SIG-M5 treated with dmso at 0.1 percent for 504 hours (cell line): Measurements from ENCODE around the gene SFMBT1.
A peak's percentile ranks its signal among the peaks of the same experiment; 100 is the strongest.

ENCODE experiments used
- DNase-seq: peaks from one replicate; lab custom pipeline; 2025; ENCODE audit not compliant: unreplicated experiment; lab: John Stamatoyannopoulos, UW

Gene SFMBT1, protein sequence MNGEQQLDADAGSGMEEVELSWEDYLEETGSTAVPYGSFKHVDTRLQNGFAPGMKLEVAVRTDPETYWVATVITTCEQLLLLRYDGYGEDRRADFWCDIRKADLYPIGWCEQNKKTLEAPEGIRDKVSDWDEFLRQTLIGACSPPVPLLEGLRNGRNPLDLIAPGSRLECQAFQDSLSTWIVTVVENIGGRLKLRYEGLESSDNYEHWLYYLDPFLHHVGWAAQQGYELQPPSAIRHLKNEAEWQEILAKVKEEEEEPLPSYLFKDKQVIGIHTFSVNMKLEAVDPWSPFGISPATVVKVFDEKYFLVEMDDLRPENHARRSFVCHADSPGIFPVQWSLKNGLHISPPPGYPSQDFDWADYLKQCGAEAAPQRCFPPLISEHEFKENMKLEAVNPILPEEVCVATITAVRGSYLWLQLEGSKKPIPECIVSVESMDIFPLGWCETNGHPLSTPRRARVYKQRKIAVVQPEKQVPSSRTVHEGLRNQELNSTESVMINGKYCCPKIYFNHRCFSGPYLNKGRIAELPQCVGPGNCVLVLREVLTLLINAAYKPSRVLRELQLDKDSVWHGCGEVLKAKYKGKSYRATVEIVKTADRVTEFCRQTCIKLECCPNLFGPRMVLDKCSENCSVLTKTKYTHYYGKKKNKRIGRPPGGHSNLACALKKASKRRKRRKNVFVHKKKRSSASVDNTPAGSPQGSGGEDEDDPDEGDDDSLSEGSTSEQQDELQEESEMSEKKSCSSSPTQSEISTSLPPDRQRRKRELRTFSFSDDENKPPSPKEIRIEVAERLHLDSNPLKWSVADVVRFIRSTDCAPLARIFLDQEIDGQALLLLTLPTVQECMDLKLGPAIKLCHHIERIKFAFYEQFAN

DNA sequence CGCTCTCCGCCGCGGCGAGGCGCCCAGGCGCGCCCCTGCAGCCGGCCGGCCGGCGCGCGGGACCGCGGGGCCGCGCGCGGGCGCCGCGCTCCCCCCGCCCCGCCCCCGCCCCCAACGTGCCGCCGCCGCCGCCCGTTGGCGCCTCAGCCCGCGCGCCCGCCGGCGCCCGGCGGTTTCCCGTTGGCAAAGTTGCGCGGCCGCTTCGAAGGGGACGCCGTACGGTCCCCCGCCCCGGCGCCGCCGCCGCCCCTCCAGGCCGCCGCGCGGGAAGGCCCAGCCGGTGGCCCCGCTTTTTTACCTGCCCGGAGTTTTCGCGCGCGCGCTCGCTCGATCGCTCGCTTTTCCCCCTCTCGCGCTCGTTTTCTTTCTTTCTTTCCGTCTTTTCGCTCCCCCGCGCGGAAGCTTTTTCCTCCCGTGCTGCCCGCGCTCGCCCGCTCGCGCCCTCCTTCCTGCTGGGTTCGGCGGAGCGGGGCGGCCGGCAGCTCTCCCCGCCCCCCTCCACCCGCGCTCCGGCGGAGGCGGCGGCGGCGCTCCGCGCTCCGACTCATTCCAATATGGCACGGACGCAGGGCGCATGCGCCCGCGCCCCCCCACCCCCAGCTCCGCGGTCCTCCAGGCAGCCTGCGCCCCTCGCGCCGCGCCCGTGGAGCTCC lies at the start of gene SFMBT1:
Gene SFMBT1 (minus strand): TSS at position 556 of the 653 bp plus-strand sequence. CDS start 76,945 bp downstream, outside the sequence.
- DNase-seq: peak; percentile 20

DNA sequence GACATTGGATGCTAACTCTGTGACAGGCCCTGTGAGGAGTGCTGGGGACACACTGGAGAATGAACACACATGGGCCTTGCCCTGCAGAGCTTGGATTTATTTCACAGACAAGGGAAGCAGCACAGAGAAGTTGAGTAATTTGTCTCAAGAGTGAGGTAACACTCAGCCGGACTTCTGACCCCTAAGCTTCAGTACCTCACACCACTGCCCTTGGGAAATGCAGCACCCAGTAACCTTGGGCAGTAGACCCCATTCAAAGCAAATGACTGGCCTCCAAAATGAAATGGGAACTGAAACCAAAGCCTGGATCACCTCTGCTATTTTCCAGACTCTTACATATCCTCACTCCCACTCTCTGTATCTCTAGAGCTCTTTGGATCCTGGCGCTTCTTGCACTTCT lies 47.1 kb upstream of the SFMBT1 start:
- DNase-seq: peak; percentile 13

DNA sequence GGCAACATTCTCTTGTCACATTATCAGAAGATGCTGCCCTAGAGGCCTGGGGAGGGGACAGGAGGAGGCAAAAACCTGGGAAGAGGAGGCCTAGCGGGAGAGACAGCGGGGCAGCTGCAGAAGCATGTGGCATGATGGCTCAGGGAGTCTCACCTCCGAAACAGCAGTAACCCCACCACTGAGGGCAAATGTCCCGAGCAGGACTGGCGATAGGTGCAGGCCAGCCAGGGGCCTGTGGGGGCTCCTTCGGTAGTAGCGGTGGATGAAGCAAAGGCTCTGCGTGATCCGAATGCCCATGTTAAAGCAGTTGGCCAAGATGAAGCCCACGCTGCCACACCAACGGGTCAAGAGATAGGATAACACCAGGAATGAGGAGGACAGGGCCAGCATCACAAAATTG lies 46.3 kb upstream of the SFMBT1 start:
- DNase-seq: no peak

DNA sequence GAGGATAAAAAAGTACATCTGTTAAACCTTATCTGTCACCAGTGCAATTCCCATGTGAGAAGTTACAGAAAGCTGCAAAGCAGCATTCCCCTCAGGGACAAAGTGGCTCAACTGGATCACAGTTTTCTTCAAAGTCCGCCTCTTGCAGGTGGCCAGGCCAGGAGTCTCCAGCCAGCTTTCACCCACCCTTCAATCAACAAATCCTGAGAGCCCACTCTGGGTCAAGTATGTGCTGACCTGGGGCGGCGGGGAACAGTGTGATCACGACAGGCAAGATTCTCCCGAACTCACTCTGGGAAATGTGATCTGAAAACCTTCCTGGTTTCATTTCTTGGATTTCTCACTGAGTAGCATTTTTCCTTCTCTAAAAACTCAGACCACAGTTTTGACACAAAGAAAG lies 45.1 kb upstream of the SFMBT1 start:
- no peak for DNase-seq

DNA sequence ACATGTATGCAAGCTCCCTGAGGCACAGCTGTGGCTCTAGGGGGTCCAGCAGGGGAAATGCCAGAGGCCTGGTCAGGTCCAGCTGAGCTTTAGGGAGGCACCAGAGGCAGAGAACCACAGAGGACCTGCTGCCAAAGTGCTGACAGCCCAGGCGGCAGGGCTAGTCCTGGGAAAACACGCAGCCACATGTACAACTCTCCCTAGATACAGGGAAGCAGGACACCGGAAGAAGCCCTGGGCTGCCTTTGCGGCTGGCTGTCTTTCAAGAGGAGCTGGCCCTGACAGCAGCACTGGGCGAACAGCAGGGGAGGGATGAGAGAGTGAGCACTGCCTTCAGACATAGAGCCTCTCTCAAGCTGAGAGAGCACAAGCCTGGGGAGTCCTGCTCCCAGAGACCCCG lies 43.6 kb upstream of the SFMBT1 start:
- no peak for DNase-seq

DNA sequence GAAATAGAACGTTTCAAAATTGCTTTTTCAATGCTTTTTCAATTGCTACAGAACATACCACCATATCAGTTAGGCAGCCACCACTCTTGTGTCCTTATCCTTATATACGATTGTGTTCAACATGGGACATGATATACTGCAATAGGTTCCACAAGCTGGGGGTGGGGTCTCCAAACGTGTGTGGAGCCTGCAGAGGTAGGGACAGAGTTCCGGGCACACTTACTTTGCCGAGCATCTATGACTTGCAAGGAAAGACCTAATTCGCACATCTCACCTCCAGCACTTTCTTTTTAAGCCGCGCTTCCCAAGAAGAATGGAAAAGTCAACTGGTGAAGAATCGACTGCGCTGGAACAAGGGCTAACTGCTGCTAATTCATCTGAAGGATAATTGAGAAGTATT lies 39.6 kb upstream of the SFMBT1 start:
- DNase-seq: no peak

DNA sequence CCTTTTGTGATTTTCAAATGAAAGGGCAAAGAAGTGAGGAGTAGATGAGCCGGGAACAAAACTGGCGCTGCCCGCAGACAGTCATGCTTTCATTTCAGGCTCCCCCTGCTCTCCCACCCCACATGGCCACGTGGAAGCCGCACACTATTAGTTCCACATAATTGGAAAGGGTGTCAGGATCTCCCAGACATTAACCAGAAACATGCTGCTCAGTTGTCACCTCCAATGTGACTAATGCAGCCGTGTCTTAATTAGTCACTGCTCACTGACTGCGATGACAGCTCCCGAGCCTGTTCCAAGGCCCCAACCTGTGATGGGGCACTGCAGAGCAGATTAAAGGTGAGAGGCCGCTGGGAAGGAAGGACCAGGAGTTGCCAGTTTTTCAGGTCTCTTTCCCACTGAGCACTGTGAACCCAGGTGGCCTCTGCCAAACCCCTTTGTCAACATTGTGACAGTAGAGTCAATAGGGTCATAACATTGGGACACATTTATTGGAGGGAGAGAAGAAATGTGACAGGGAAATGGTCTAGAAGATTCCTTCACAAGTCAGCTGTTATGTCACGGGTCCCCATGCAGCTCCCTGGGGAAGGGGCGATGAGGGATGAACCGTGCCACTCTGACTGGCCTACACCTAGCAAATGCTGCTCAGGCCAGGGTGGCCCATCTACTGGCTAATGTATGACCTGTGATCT lies 38.6 kb upstream of the SFMBT1 start:
- DNase-seq: no peak

DNA sequence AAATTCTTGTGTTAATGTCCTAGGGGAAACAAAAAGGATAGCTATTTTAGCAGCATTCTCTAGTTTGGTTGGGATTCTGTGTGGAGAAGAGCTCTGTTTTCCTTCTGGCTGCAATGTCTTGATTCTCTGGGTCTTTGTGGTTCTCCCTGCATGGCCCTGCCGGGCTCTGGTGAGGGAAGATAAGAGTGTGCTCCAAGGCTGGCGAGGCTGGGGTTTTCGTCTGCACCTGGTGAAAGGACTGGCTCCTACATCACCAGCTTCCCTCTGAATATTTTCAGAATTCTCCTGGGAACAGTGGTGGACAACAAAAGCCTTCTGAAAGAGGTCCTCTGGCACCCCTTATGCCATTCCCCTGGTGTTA lies 38.1 kb upstream of the SFMBT1 start:
- DNase-seq: no peak

DNA sequence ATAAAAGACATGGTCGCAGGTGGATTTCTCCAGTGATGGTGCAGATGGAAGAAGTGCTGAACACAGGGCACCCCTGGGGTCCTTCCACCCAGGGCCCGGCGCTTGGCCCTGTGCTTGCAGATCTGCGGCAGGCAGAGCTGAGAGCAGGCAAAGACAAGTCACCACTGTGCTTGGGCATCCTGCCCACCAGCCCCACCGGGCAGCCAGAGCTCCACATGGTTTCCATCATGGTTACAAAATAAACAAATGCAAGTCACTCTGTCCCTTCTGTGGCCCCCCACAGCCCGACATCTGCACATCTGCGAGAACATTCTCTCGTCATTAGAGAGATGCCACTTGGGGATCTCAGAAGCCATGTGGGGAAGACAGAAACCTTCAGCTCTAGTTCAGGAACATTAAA lies 37.6 kb upstream of the SFMBT1 start:
- DNase-seq: no peak

DNA sequence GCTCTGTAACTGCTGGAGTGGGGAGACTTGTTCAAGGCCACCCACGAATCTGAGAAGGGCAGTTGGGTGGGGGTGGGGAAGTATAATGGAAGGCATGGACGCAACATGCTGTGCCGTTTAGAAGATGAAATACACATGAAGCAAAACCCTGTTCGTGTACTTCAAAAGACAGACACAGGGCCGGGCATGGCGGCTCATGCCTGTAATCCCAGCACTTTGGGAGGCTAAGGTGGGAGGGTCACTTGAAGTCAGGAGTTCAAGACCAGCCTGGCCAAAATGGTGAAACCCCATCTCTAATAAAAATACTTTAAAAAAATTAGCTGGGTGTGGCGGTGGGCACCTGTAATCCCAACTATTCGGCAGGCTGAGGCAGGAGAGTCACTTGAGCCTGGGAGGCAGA lies 36.9 kb upstream of the SFMBT1 start:
- no peak for DNase-seq

DNA sequence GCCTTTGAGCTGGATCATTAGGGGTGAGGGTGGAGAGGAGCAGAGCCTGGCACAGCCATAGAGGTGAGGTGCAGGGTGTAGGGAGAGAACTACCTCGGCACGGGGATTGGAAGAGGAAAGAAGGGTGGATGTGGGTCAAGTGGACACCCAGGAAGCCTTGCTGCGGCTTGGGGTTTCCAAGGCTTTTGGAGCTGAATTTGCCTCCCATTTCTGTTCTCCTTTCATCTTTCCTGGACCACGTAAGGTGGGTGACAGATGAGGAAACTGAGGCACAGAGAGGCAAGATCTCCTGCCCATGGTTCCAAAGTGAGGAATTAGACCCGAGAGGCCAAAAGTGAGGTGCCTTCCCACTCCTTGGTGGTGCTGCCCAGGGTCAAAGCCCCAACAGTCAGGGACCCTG lies 35.4 kb upstream of the SFMBT1 start:
- DNase-seq: no peak

DNA sequence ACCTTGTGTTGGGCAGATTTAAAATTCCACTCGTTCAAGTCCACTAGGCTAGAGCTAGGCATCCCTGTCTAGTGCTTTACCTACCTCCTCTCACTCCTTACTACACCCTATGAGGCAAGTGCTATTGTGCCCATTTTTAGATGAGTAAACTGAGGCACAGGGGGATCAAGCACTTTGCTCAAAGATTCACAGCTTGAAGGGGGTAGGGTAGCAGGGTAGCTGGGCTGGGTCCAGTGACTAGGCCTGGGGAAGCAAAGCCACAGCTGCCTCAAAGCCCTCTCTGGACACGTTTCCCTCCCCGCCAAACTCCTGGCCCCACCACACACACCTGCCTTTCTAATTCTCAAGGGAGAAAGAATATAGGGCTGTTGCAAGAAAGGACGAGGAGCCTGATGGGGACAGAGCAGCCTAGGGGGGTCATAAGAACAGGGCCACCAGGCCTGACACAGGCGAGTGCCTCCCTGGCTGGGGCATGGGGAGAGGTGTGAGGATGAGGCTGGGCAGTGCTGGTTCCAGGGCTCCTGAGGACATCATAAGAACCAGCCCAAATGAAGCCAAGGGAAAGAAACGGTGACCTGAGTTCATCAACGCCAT lies 34.8 kb upstream of the SFMBT1 start:
- DNase-seq: no peak

DNA sequence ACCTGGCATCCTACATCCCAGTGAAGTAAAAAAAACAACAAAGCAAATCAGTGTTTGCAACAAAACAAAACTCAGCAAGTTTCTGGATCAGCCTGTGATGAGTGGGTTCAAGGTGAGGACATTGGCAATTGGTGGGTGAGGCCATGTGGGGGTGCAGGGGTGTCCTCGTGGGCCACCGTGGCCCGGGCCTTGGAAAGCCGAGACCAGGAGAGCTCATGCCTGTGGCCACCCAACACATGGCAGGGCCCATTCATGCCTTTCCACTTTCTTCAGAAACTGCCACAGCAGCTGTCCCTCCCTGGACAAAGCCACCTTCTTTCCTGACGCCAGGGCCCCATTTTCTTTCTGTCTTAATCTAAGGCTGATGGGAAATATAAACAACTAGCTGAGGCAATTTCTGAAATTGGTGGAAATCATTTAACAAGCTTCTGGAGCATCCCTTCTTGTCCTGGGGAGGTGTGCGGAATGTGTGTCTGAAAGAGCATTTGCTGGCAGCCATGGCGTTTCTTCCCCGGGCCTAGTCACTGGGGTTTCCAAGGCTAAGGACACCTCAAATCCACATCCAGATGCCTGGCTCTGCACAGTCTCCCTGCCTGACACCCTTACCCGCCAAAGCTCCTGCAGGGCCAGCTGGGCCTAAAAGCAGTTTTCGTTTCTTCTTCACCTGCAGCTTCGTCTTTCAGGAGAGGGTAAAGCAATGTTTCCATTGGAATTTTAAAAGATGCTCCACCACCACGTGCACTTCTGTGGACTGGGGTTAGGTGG lies 34.1 kb upstream of the SFMBT1 start:
- DNase-seq: no peak

DNA sequence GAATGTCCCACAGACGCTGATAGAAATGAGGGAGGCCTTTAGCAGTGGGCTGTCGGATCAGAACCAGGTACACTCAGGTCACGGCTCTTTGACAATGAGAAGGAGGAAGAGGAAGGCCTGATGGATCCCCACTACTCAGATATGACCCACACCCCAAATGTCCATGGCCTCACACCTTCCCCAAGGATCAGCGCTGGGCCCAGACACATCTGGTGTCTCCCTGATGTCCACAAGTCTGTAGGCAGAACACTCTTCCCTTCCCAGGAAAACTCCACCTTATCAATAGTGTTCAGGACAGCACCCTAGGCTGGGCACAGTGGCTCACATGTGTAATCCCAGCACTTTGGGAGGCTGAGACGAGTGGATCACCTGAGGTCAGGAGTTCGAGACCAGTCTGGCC lies 33.3 kb upstream of the SFMBT1 start:
- no peak for DNase-seq

DNA sequence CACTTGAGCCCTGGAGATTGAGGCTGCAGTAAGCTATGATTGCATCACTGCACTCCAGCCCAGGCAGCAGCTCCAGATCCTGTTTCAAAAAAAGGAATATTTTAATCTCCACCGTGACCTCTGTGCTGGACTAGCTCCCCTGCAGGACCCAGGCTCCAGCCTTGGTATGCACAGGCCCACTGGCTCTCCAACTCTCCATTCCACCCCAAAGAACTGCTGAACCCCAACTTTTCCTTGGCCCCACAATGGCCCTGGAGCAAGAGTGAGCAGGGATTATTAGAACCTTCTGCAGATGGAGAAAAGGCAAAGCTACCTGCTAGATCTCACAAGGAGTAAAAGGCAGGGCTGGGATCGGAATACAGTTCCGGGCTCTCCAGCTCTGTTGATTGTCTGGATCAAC lies 32.8 kb upstream of the SFMBT1 start:
- DNase-seq: no peak

DNA sequence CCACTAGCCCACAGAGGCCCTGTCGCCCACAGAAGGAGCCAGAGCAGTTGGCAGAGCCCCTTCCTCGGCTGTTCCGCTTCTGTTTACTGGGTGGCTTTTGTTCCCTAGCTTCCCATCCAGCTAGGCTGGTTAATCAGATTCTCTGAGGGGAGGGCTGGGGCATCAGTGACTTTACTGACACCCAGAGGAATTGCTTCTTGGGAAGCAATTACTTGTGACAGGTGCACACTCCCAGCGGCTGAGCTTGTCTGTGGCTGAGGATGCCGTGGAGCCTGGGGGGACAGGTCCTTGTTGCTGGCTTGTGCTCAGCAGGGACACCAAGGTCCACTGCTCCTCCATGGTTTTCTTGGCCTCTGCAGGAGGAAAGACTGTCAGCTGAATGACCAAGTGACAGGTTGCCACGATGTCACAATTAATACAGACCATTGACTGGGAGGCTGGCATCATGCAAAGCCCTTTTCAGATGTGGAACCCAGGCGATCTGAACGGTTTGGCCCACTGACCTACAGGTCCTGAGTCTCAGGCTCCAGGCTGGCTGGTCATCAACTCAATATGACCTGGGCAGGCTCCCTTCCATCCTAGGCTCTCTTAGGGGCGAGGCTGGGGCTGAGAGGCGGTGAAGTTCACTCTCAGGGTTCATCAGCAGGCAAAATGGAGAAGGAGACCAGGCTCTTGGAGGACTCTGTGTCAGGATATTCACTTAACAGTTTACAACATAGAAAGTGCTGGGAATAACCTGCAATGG lies 31.8 kb upstream of the SFMBT1 start:
- no peak for DNase-seq

DNA sequence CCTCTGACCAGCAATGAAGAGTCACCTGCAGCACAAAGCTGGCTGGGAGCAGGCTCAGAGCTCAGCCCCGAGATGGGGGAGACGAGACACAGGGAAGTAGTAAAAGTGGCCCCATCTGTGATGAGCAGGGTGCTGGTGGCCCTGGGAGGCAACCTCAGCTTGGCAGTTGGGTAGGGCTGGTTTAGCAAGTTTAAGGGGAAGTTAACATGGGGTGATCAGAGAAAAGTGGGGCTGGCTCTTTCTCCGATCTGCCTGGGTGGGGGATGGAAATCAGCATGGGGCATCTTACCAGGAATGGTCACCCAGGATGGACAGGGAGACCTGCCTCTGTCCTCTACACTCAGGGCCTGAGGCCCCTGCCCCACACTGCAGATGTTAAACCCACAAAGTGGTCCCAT lies 29.9 kb upstream of the SFMBT1 start:
- no peak for DNase-seq

DNA sequence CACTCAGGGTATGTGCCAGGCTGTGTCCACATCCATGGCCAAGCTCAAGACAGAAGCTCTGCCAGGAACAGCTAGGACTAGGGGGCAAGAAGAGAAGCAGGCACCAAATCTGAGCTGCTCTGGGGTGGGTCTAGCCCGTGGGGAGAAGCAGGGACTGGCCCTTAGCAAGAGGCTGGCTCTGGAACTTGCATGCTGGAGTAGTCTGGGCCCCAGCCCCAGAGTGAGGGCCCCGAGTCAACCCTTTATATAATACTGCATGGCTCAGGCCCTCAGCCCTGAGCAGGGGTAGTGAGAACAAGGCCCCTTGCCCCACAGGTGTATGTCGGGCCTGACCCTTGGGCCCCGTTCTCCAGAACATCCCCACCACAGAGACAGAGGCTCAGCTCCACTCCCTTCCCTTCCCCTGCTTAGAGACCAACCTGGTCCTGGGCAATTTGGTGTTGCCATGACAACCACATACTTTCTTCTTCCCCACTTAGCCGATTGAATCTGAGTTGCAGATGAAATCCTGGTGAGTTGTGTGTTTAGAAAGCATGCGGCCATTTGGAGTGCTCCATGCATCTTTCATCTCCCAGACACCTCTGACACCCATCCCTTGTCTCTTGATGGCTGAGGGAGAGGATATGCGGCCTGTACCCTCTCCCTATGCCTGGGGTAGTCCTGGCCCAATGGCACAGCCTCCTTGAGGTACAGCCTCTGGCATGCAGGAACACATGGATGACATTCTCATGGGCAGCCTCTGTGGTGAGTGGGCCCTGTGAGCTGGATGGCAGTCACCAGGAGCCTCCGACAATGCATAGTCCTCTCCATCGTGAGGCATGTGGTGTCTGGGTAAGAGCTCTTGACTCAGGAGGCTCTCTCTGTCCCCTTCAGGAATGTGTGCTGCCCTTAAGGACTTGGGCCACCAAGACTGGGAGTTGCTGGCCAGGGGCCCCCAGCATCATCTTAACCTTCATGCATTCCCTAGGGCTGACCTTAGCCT lies 29.2 kb upstream of the SFMBT1 start:
- no peak for DNase-seq
